Measurements from ENCODE around the gene RTEL1. TPM values are rescaled to one million over a fixed set of nuclear protein-coding genes. Genes with fewer than 3 reads are reported as not detected.

RTEL1 gene
- total RNA-seq, 1 donor from 2014 or later, result 16.6 TPM

DNA sequence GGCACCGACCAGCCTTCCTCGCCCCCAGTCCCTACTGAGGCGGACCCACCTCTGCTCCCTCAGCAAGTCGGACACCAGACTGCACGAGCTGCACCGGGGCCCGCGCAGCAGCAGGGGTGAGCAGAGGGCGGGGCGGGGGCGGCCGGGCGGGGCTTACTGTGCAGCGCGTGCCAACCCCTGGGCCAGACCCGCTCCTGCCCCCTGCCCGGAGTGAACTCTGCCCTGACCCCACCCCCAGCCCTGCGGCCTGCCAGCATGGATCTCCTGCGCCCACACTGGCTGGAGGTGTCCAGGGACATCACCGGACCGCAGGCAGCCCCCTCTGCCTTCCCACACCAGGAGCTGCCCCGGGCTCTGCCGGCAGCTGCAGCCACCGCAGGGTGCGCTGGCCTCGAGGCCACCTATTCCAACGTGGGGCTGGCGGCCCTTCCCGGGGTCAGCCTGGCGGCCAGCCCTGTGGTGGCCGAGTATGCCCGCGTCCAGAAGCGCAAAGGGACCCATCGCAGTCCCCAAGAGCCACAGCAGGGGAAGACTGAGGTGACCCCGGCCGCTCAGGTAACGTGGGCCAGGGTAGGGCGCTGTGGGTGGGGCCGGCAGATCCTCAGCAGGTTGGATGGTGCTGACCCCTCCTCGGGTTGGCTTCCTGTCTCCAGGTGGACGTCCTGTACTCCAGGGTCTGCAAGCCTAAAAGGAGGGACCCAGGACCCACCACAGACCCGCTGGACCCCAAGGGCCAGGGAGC is 80.0 kb downstream of the RTEL1 start:
- DNase-seq (ENCODE audit: low read depth), result no peak

DNA sequence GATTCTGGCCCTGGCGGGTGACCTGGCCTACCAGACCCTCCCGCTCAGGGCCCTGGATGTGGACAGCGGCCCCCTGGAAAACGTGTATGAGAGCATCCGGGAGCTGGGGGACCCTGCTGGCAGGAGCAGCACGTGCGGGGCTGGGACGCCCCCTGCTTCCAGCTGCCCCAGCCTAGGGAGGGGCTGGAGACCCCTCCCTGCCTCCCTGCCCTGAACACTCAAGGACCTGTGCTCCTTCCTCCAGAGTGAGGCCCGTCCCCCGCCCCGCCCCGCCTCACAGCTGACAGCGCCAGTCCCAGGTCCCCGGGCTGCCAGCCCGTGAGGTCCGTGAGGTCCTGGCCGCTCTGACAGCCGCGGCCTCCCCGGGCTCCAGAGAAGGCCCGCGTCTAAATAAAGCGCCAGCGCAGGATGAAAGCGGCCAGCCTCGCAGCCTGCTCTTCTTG is 80.6 kb downstream of the RTEL1 start:
- DNase-seq (ENCODE audit: low read depth), result peak; percentile 18

DNA sequence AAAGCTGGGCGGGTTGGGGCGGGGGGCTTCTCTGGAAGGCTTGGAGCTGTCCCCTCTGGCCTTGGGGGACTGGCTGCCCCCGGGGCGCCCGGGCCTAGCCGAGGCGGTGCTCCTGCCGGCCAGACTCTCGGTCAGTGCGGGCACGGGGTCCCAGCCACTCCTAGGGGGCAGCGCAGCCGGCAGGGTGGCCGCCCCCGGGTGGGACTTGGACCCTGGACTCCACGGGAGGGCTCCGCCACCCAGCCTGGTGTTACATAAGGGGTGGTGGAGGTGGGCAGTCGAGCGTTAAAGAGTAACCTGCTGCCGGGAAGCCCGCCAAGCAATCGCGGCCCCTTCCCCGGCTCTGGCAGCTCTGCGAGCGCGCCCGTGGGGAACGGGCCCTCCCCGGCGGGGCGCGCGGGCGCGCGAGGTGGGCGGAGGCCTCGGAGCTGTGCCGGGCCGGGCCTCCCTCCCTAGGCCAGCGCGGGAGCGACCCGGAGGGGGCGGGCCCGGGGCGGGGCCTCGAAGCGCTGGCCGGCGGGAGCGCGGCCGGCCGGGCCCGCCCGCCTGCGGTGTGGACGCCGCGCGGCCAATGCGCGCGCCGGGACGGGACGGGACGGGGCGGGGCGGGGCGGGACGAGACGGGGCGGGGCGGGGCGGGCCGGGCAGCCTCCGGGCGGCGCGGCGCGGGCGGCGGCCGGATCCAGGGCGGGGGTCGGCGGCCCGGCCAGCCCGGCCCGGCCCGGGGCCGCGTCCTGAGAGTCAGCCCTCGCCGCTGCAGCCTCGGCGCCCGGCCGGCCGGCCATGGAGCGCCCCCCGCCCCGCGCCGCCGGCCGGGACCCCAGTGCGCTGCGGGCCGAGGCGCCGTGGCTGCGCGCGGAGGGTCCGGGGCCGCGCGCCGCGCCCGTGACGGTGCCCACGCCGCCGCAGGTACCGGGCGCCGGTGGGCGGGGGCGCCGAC is 81.3 kb downstream of the RTEL1 start, which contains the start of gene SLC2A4RG:
SLC2A4RG (plus strand) TSS at position 647 of the 940 bp plus-strand sequence; CDS start at position 784, 137 bp downstream.
- peak; percentile 81 for DNase-seq (ENCODE audit: low read depth)

DNA sequence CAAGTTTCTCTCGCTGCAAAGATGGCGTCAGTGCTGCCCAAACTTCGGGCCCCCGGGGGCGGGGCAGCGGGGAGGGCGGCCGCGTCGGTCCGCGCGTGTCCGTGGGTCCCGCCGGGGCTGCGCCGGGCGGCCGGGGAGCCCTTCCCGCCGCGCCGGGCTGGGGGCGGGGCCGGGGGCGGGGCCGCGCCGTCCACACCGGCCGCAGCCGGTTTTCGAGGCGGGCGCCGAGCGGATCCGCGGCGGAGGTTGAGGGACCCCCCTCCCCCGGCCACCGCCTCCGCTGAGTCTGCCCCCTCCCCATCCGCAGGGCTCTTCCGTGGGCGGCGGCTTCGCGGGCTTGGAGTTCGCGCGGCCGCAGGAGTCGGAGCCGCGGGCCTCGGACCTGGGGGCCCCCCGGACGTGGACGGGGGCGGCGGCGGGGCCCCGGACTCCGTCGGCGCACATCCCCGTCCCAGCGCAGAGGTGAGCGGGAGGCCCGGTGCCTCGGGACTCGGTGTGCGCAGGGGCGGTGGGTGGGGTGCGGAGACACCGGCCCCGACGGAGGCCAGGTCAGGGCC is 82.0 kb downstream of the RTEL1 start:
- peak; percentile 63 for DNase-seq (ENCODE audit: low read depth)

DNA sequence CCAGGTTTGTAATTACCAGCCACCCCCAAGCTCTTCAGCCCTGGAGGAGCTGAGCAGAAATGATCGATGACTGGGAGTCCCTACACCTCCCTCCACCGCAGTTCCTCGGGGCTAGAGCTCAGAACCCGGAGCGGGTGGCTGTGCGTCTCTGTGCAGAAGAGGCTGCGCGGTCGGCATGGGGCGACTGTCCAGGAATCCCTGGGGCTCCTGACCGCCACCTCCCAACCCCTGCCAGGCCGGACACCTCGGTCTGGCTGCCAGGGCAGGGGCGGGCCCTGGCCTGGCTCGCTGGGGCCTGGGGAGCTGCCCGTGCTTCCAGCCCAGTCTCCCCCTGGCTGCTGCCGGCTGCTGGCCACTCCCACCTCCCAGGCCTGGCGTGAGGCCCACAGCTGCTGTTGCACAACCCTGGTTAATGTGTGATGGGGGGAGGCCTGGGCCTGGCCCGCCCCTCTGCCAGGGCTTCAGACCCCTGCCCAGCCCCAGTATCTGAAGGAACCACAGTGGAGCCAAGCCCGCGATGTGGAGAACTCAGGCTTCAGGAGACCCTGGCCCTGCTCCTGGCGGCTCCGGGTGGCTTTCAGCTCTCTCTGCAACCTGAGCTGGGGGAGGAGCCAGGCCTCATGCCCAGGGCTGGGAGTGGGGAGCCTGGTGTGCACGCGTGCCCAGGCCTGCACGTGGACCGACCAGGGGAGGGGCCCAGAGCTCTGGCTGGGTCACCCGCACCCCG is 82.7 kb downstream of the RTEL1 start:
- peak; percentile 95 for DNase-seq (ENCODE audit: low read depth)

DNA sequence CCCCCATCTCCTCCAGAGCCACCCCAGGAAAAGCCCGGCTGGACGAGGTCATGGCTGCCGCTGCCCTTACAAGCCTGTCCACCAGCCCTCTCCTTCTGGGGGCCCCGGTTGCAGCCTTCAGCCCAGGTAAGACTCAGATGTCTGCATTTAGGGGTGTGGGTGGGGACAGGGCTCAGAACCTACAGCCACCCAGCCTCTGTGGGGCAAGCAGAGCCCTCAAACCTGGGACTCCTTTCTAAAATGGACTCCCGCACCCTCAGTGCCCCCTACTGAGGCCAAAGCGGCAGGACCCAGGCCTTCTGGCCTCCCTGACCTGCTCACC is 83.2 kb downstream of the RTEL1 start:
- no peak for DNase-seq (ENCODE audit: low read depth)

DNA sequence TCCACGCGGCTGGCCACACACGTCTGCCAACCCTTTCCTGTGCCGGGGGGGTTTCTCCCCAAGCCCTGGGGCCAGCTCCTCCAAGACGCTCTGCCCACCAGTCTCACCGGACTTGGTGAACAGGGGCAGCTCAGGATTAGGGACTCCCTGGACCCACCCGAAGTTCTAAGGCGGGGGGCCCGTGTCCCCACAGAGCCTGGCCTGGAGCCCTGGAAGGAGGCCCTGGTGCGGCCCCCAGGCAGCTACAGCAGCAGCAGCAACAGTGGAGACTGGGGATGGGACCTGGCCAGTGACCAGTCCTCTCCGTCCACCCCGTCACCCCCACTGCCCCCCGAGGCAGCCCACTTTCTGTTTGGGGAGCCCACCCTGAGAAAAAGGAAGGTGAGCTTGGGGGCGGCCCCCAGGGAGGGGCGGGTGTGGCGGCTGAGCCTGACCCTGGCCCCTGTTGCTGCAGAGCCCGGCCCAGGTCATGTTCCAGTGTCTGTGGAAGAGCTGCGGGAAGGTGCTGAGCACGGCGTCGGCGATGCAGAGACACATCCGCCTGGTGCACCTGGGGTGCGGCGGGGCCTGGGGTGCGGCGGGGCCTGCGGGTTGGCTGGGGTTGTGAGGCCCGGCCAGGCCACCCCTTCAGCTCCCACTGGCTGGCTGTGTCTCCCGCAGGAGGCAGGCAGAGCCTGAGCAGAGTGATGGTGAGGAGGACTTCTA is 83.7 kb downstream of the RTEL1 start:
- no peak for DNase-seq (ENCODE audit: low read depth)

DNA sequence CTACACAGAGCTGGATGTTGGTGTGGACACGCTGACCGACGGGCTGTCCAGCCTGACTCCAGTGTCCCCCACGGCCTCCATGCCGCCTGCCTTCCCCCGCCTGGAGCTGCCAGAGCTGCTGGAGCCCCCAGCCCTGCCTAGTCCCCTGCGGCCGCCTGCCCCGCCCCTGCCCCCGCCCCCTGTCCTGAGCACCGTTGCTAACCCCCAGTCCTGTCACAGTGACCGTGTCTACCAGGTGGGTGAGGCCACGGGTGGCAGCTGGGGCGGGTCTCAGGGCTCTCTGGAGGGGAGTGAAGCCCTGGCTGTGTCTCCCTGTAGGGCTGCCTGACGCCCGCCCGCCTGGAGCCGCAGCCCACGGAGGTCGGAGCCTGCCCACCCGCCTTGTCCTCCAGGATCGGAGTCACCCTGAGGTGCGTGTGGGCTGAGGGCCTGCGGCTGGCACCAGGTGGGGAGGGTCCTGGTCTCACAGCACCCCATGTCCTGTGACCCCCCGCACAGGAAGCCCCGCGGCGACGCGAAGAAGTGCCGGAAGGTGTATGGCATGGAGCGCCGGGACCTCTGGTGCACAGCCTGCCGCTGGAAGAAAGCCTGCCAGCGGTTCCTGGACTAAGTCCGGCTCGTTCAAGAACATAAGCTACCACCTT is 84.4 kb downstream of the RTEL1 start:
- no peak for DNase-seq (ENCODE audit: low read depth)

DNA sequence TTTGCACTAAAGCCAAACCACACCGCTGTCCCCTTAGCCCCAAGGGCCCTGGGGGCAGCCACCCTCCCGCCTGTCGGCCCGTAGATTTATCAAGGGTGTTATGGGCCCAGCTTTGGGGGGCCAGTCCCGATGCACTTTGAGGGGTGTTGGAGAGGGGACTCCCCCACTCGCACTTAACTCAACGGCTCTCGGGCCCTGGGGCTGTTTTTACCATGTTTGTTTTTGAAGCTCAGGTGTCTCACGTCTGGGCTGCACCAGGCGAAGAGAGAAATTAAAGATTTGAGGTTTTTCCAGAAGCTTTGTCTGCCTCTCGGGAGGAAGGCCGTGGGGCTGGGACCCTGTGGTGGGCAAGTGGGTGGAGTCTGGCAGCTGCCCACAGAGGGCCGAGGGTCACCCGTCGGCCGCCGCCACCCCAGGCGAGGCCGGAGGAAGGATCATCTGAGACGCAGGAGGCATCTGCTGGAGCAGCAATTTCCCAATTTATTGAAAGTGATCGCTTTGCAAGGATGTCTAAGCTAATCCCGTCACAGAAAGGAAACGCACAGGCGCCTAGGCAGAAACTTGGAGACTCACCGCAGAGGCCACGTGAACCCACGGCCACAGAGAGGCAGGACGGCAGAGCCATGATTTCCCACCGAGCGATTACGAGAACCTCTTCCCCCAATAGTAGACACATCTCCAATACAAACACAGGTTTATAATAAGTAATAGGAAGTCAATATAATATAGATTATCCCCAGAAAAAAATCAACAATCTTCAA is 85.3 kb downstream of the RTEL1 start:
- DNase-seq (ENCODE audit: low read depth), result no peak

DNA sequence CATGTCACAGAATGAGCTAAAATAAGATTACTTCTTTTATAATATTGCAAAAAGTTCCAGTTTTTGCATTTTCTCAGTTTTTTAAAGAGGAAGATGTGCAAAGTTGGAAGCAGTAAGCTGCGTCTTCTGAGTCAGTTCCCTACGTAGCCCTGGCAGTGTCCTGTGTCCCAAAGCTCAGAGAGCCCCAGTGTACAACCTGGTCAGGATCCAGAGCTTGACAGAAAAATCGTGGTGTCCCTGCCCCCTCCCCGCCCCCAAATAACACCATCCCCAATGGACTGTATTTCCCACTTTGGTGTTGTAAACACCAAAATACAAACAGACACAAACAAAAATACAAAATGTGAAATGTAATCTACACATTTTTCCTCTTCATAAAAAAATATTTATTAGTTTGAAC is 86.0 kb downstream of the RTEL1 start:
- no peak for DNase-seq (ENCODE audit: low read depth)

DNA sequence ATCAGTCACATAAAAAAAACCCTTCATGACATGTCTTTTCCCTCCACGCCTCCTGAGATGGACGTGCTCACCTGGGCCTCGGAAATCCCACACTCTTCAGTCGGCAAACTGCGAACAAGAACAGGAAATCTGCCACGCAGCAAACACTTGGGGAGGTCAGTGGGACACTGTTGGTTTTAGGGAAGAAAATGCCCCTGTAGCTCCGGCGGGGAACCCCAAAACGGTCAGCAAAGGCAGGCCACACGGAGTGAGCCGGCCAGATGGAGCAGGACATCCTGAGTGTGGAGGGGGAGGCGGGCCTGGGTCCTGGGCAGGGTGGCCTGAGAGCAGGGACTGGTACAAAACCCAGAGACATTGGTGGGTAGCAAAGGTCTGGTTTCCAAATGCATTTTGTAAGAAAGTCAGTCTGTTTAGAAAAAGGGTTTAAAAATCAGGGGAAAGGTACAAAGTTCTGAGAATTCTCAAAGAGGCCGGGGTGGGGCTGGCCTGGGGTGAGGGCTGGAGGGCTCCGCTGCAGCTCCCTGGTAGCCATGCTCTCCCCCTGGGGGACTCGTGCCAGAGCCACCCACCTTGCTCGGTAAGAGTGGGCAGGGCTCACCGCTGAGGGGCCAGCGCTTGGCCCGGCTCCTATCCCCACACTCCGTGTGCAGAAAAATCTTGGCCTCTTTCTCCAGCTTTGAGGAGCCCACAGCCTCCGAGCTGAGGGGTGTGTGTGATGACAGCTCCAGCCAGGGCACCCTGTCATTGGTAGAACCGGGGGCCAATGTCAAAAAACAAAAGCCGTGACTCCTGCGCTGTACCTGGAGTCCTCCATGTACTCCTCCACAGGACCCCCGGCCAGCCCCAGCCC is 86.7 kb downstream of the RTEL1 start:
- DNase-seq (ENCODE audit: low read depth), result no peak

DNA sequence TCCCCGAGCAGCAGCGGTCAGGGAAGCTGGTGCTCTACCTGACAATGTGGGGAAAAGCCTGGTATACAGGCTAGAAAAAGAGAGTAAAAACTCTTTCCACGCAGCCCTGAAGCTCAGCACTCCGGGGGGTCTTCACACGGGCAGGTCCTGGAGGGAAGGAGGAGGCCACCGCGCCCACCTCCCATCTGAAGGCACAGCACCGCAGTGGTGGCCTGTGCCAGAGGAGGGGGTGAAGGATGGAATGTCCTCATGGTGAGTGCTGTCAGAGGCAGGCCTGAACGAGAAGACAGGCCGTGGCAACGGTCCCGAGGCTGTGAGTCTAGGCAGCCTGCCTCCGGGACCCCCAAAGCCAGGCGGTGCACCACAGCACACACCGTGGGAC is 87.3 kb downstream of the RTEL1 start:
- no peak for DNase-seq (ENCODE audit: low read depth)

Other genes starting within 250 kb of the RTEL1 start
- not detected in 2 replicates for gene KCNQ2, start 185.7 kb upstream of the RTEL1 start, total RNA-seq
- gene EEF1A2, start 159.2 kb upstream of the RTEL1 start, total RNA-seq, result 456 and 555 TPM in 2 replicates
- gene PPDPF, start 137.5 kb upstream of the RTEL1 start, total RNA-seq, result 230 and 275 TPM in 2 replicates
- gene PTK6, start 120.9 kb upstream of the RTEL1 start, total RNA-seq, result 2.1 and 5.2 TPM in 2 replicates
- not detected in 2 replicates for gene SRMS, start 110.6 kb upstream of the RTEL1 start, total RNA-seq
- gene FNDC11, start 104.2 kb upstream of the RTEL1 start, total RNA-seq, result 0.75 TPM in 1 of 2 replicates, not detected in the other
- gene HELZ2, start 84.1 kb upstream of the RTEL1 start, total RNA-seq, result 15.5 and 17.9 TPM in 2 replicates
- gene GMEB2, start 31.2 kb upstream of the RTEL1 start, total RNA-seq, result 12.4 and 14.3 TPM in 2 replicates
- 13.8 and 14.7 TPM in 2 replicates for gene STMN3, start 4.9 kb upstream of the RTEL1 start, total RNA-seq
- 4.9 and 5.2 TPM in 2 replicates for gene TNFRSF6B, start 38.3 kb downstream of the RTEL1 start, total RNA-seq
- gene ARFRP1, start 49.7 kb downstream of the RTEL1 start, total RNA-seq, result 47.1 and 63.1 TPM in 2 replicates
- gene ZGPAT, start 49.7 kb downstream of the RTEL1 start, total RNA-seq, result 21.4 and 33.2 TPM in 2 replicates
- 9.4 and 13.6 TPM in 2 replicates for gene LIME1, start 78.4 kb downstream of the RTEL1 start, total RNA-seq
- gene SLC2A4RG, start 81.5 kb downstream of the RTEL1 start, total RNA-seq, result 96.8 and 104 TPM in 2 replicates
- 19.6 and 20.9 TPM in 2 replicates for gene ZBTB46, start 173.0 kb downstream of the RTEL1 start, total RNA-seq
- not detected in 2 replicates for gene ABHD16B, start 203.2 kb downstream of the RTEL1 start, total RNA-seq
- 94.4 and 99.0 TPM in 2 replicates for gene TPD52L2, start 207.0 kb downstream of the RTEL1 start, total RNA-seq
- gene DNAJC5, start 236.8 kb downstream of the RTEL1 start, total RNA-seq, result 49.3 and 60.7 TPM in 2 replicates

All from myocyte (in vitro differentiated cells).